COLO829 (cell line): Measurements from ENCODE around the gene PRAMEF4.
"Not testable (repeated sequence)": the region's sequence is repeated elsewhere in the genome, so short reads cannot be mapped to it uniquely, and the experiment has no call there.

Source experiments
- DNase-seq: peaks from one replicate; pipeline ENCODE4 v3.0.0; 2012; ENCODE audit warnings: low spot score

Gene PRAMEF4

DNA sequence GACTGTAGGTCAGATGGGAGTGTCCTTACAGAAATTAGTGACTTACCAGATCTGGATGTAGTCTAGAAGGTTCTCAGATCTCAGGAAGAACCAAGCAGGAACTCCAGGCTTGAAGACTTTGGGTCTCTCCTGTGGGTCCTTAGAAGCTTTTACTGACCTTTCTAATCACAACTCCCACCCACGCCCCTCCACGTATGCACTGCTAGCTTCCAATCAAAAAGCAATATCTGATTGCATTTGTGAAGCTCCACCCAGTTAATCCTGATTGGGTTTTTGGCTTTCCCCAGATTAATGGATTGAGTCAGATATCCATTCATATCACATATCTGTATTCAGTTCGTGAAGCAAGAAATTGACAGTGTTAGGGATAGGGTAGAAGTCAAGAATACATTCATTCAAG lies at the start of gene PRAMEF4:
Gene PRAMEF4 (minus strand): TSS at position 101 of the 400 bp plus-strand sequence. CDS start 2,807 bp downstream, outside the sequence.
- not testable (repeated sequence) for DNase-seq

DNA sequence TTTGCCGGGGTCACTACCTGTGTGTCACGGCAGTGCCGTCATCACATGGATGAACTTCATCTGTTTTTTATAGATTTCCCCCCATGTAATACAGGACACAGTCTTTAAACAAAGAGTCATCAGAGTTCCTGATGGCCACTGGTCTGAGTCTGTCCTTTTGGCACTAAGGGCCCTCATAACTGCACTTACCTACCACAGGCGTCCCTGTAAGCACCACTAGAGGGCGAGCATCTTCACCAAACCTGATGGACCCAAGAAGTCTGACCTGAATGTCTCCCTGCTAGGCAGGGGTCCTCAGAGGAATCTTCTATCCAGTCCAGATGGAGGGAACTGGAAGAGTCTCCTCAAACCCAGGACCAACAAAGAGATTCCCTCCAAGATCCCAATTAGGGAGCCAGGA lies 38.4 kb upstream of the PRAMEF4 start:
- not testable (repeated sequence) for DNase-seq

DNA sequence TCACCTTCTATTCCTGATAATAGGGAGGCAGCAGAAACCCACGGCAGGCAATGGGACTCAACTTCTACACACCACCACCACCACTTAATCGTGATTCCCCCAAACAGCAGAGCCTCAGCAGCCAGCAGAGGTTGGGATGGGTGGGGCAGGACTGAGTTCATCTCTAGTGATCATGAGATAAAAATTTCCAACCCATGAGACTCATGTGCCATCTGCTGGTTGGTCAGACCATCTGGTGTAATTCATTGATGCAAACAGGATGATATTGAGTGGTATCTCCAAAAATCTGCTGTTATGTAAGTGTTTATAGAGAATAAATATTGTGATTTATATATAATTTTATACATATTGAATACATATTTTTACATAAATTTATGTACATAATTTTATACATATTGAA lies 35.7 kb upstream of the PRAMEF4 start:
- DNase-seq: not testable (repeated sequence)

DNA sequence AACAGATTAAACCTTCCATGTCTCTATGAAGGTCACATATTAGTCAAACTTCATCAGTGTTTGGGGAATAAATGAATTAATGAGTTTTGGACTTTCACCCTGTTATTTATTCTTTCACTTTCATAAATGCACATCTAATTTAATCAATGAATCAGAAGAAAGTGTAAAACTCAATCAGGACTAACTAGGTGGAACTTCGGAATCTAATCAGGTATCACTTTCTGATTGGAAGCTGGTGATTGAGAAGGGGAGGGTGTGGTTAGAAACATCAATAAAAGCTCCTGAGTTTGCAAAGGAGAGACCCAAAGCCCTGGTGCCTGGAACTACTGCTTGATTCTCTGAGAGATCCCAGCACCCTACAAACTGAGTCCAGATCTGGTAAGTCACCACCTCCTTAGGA lies 30.3 kb upstream of the PRAMEF4 start, which contains the start of gene PRAMEF7:
Gene PRAMEF7 (plus strand): TSS at position 301 of the 400 bp plus-strand sequence. CDS start 1,083 bp downstream, outside the sequence.
- DNase-seq: not testable (repeated sequence)

DNA sequence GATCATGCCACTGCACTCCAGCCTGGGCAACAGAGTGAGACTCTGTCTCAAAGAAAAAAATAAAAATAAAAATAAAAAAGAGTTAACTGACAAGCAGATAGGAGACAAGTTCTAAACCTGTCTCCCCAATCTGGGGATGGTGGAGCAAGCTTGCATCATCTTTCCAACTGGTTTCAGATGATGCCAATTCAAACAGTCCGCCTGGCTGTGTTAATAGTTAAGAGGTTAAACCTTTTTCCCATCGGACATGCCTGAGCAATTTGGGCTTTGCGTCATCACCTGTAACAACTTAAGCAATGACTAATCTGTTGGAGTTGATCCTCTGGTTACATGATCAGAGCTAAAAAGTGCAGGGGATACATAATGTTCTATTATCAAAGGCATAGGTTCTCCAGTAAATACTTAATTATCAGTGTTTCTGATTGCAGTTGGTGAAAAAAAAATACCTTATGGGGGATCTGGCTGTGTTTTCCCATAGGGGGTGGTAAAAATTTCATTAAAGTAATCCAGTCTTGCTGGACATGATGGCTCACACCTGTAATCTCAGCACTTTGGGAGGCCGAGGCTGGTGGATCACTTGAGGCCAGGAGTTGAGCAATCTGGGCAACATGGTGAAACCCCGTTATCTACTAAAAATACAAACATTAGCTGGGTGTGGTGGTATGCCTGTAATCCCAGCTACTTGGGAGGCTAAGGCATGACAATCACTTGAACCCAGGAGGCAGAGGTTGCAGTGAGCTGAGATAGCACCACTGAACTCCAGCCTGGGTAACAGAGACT lies 18.0 kb upstream of the PRAMEF4 start:
- not testable (repeated sequence) for DNase-seq

DNA sequence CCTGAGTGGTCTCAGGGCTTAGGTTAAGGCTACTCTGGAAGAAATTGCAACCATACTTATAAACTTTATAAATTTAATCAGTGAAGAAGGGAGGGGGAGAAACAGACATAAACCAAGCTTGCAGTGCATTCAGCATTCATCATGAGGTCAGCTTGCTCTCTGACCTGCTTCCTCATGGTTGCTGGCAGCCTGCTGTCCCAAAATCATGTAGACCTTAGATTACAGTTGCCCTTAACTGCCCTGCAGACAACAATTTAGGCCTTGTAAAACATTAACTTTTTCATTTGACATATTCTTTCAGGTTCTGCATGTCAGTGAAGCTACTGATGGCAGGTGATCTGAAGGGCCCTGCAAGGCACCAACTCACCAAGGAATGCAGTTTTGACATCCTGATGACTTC lies 13.2 kb upstream of the PRAMEF4 start:
- not testable (repeated sequence) for DNase-seq

DNA sequence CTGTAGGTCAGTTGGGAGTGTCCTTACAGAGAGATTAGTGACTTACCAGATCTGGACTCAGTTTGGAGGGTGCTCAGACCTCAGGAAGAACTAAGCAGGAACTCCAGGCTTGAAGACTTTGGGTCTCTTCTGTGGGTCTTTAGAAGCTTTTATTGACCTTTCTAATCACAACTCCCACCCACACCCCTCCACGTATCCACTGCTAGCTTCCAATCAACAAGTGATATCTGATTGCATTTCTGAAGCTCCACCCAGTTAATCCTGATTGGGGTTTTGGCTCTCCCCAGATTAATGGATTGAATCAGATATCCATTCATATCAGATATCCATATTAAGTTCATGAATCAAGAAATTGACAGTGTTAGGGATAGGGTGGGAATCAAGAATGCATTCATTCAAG lies 12.2 kb upstream of the PRAMEF4 start, which contains the start of gene PRAMEF10:
Gene PRAMEF10 (minus strand): TSS at position 101 of the 400 bp plus-strand sequence. CDS start 2,423 bp downstream, outside the sequence.
- not testable (repeated sequence) for DNase-seq

DNA sequence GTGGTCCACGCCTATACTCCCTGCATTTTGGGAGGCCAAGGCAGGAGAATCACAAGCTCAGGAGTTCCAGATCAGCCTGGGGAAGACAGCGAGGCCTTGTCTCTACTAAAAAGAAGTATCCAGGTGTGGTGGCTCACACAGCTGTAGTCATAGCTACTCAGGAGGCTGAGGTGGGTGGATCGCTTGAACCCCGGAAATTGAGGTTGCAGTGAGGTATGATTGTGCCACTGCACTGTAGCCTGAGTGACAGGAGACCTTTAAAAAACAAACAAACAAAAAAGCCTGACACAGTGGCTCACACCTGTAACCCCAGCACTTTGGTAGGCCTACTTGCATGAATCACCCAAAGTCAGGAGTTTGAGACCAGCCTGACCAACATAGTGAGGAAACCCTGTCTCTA lies 7.5 kb downstream of the PRAMEF4 start:
- not testable (repeated sequence) for DNase-seq

DNA sequence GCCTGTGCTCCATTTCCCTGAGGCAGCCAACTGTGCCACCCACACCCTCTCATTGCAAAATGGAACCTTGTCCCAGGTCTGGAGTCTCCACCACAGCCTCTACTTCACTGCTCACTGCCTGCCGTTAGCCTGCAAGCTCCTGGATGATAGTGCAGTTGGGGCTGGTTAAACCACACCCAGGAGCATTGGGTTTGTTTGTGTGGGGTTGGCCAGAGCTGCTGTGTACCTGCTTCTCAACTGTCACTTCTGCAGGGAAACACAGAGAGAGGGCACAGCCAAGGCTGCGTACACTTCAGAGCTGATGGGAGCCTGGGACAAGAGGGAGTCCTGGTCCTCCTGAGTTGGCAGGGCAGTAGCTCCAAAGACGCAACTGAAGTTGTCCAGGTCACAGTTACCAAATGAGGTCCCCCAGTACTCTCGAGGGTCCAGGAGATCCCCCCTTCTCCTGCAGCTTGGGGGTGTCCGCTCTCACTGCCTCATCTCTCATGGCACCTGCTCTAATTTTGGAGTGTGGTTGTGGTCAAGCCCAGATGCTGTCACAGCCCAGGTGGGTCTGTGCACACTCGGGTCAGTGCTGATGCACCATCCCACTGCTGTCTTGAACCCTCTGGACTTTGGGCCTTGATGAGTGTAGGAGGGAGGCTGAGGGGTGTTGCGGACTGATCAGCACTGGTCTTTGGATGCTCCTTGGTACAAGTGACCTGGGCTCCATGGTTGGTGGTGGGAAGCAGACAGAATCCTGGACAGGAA lies 22.7 kb downstream of the PRAMEF4 start:
- not testable (repeated sequence) for DNase-seq

DNA sequence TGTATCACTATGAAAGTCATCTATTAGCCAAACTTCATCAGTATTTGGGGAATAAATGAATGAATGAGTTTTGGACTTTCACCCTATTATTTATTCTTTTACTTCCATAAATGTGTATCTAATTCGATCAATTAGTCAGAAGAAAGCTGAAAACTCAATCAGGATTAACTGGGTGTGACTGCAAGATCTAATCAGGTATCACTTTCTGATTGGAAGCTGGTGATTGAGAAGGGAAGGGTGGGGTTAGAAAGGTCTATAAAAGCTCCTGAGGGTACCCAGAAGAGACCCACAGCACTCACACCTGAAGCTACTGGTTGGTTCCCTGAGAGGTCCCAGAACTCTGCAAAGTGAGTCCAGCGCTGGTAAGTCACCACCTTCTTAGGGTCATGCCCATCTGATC lies 29.2 kb downstream of the PRAMEF4 start, which contains the start of gene PRAMEF2:
Gene PRAMEF2 (plus strand): TSS at position 301 of the 400 bp plus-strand sequence. CDS start 1,924 bp downstream, outside the sequence.
- not testable (repeated sequence) for DNase-seq

DNA sequence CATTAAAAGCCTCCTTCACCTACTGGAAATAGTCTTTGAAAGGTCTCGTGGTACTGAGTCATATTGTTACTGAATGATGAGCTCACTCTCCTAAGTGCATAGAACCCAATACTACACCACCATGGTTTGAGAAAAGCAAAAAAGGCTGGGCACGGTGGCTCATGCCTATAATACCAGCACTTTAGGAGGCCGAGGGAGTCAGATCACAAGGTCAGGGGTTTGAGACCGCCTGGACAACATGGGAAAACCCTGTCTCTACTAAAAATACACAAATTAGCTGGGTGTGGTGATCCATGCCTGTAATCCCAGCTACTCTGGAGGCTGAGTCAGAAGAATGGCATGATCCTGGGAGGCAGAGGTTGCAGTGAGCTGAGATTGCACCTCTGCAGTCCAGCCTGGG lies 34.2 kb downstream of the PRAMEF4 start:
- peak; percentile 23 for DNase-seq

DNA sequence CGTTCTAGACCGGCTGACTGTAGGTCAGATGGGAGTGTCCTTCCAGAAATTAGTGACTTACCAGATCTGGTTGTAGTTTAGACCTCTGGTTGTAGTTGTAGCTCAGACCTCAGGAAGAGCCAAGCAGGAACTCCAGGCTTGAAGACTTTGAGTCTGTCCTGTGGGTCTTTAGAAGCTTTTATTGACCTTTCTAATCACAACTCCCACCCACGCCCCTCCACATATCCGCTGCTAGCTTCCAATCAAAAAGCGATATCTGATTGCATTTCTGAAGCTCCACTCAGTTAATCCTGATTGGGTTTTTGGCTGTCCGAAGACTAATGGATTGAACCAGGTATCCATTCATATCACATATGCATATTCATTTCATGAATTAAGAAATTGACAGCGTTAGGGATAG lies 37.4 kb downstream of the PRAMEF4 start, which contains the start of gene HNRNPCL1:
Gene HNRNPCL1 (minus strand): TSS at position 101 of the 400 bp plus-strand sequence. CDS start 431 bp downstream, outside the sequence.
- DNase-seq: not testable (repeated sequence)

DNA sequence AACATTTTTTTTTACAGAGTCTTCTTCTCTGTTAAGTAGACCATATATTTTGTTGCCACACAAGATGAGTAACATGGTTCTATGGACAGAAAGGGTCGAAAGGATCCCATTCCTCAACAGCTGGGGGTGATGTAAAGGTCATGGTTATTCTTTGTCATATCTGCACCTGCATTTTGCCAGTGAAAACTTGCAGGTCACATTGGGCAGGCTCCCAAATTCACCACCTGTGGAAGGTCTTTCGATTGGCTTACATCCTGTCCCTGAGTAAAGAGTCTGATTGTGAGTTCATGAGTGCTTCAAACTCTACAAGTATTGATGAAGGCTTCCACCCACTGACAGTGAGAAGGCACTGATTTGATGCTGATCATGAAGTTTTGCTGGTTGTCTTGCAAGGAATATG lies 52.8 kb downstream of the PRAMEF4 start:
- not testable (repeated sequence) for DNase-seq

DNA sequence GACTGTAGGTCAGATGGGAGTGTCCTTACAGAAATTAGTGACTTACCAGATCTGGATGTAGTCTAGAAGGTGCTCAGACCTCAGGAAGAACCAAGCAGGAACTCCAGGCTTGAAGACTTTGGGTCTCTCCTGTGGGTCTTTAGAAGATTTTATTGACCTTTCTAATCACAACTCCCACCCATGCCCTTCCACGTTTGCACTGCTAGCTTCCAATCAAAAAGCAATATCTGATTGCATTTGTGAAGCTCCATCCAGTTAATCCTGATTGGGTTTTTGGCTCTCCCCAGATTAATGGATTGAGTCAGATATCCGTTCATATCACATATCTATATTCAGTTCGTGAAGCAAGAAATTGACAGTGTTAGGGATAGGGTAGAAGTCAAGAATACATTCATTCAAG lies 54.7 kb downstream of the PRAMEF4 start, which contains the start of gene PRAMEF11:
Gene PRAMEF11 (minus strand): TSS at position 101 of the 400 bp plus-strand sequence. CDS start 2,621 bp downstream, outside the sequence.
- DNase-seq: not testable (repeated sequence)
